ENCODE measurements around the gene MSMB. TPM values are rescaled to one million over a fixed set of nuclear protein-coding genes. Genes with fewer than 3 reads are reported as not detected.
"Not testable (repeated sequence)": the region's sequence is repeated elsewhere in the genome, so short reads cannot be mapped to it uniquely, and the experiment has no call there.

Gene MSMB
- total RNA-seq, 1 experiment from 2014 or later = not detected

DNA sequence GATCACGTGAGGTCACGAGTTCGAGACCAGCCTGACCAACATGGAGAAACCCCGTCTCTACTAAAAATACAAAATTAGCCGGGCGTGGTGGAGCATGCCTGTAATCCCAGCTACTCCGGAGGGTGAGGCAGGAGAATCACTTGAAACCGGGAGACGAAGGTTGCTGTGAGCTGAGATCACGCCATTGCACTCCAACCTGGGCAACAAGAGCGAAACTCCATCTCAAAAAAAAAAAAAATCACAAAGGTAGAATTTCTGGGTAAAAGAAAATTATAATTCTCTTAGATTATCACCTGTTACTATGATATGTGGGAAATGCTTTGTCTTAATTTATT, 3.4 kb upstream of the MSMB start:
- H2AFZ ChIP-seq (ENCODE audit: low read length); DNase-seq; H3K4me1 ChIP-seq (ENCODE audit: low read length); H3K4me2 ChIP-seq (ENCODE audit: low read depth, low read length, poor library complexity, severe bottlenecking); H3K79me2 ChIP-seq (ENCODE audit: low read length); H3K9ac ChIP-seq (ENCODE audit: low read length); H3K9me2 ChIP-seq (replicated peaks; ENCODE audit: insufficient read depth, low read length); H4K20me1 ChIP-seq (ENCODE audit: insufficient read depth, low read depth, low read length); H3K36me3 ChIP-seq (ENCODE audit: insufficient read depth, low read length); H3K27me3 ChIP-seq (ENCODE audit: low read length); H3K9me3 ChIP-seq (ENCODE audit: low read length); H3K27ac ChIP-seq (ENCODE audit: low read length); H3K4me3 ChIP-seq (ENCODE audit: low read length): not testable (repeated sequence)

DNA sequence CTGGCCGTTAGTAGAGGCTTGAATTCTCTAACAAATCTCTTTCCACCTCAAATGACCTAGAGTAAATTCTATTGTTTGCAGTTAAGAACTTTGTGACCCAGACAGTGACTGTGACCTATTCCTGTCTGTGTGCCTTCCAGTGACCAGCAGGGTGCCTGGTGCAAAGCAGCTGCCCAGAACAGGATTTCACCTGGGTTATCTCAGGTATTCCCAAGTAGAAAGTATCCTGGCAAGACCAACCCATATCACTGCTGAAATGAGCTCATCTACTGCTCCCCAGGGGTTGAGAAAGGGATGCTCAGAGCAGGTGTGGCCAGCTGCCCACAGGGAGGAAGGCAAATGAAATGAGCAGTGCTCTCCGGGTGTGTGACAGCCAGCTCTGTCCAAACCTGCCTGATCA, 2.1 kb upstream of the MSMB start:
- Histone ChIP-seq H3K4me1 (ENCODE audit: low read length) (no peaks in the 10 kb centered on the region), H4K20me1 (ENCODE audit: insufficient read depth, low read depth, low read length) (no peaks in the 10 kb centered on the region), H3K36me3 (ENCODE audit: insufficient read depth, low read length) (no peaks in the 10 kb centered on the region), H3K9me2 (replicated peaks; ENCODE audit: insufficient read depth, low read length) (no peaks in the 10 kb centered on the region), H3K27ac (ENCODE audit: low read length) (no peak overlapping the region), H3K9me3 (ENCODE audit: low read length) (no peaks in the 10 kb centered on the region), H2AFZ (ENCODE audit: low read length) (no peak overlapping the region), H3K4me2 (ENCODE audit: low read depth, low read length, poor library complexity, severe bottlenecking) (no peak overlapping the region), H3K9ac (ENCODE audit: low read length) (no peak overlapping the region), H3K4me3 (ENCODE audit: low read length) (no peak overlapping the region), H3K27me3 (ENCODE audit: low read length) (no peaks in the 10 kb centered on the region), H3K79me2 (ENCODE audit: low read length) (no peaks in the 10 kb centered on the region)
- DNase-seq = no peak

DNA sequence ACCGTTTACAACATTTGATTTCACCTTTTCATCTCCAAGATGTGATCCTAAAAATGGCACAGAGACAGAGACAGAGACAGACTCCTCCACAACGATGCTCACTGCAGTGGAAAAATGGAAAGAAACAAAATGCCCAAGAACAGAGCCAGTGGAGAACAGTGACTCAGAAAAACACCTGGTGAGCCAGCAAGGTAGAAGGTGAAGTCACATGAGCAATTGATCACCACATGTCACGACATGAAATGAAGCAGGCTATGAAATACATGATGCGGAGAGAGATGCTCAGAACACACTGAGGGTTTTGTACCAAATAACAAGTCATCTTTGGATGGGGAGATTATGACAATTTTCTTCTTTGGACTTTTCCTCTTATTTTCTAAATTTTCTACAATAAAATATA, 3.5 kb downstream of the MSMB start:
- H3K9ac ChIP-seq (ENCODE audit: low read length) = no peak overlapping the region
- no peaks in the 10 kb centered on the region for H3K9me3 ChIP-seq (ENCODE audit: low read length)
- H3K27me3 ChIP-seq (ENCODE audit: low read length) = no peaks in the 10 kb centered on the region
- H3K9me2 ChIP-seq (replicated peaks; ENCODE audit: insufficient read depth, low read length) = no peaks in the 10 kb centered on the region
- no peaks in the 10 kb centered on the region for H3K36me3 ChIP-seq (ENCODE audit: insufficient read depth, low read length)
- H2AFZ ChIP-seq (ENCODE audit: low read length) = no peak overlapping the region
- H3K27ac ChIP-seq (ENCODE audit: low read length) = no peak overlapping the region
- no peaks in the 10 kb centered on the region for H4K20me1 ChIP-seq (ENCODE audit: insufficient read depth, low read depth, low read length)
- H3K4me3 ChIP-seq (ENCODE audit: low read length) = no peak overlapping the region
- H3K79me2 ChIP-seq (ENCODE audit: low read length) = no peaks in the 10 kb centered on the region
- H3K4me2 ChIP-seq (ENCODE audit: low read depth, low read length, poor library complexity, severe bottlenecking) = no peak overlapping the region
- no peak for DNase-seq
- H3K4me1 ChIP-seq (ENCODE audit: low read length) = peaks cover 2% of the 10 kb centered on the region; the same call in 1 of the 2 replicates

DNA sequence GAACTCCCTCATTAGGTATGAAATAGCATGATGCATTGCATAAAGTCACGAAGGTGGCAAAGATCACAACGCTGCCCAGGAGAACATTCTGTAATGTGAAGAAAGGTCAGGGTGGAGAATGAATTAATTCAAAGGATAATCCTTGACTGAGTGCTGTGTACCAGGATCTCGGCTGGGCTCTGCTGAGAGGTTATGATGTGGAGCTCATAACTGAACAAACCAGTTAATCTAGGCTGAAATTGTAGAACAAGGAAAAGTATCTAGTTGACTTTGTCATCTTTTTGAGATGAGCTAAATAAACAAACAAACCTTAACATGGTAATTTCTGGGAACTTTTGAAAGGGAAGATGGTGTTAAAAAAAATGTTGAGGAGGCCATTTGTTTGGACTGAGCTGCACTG, 6.1 kb downstream of the MSMB start:
- Histone ChIP-seq H3K4me2 (ENCODE audit: low read depth, low read length, poor library complexity, severe bottlenecking) (no peak overlapping the region), H3K27me3 (ENCODE audit: low read length) (no peaks in the 10 kb centered on the region), H2AFZ (ENCODE audit: low read length) (no peak overlapping the region), H3K9me3 (ENCODE audit: low read length) (no peaks in the 10 kb centered on the region), H3K4me3 (ENCODE audit: low read length) (no peak overlapping the region), H3K9me2 (replicated peaks; ENCODE audit: insufficient read depth, low read length) (no peaks in the 10 kb centered on the region), H4K20me1 (ENCODE audit: insufficient read depth, low read depth, low read length) (no peaks in the 10 kb centered on the region), H3K9ac (ENCODE audit: low read length) (no peak overlapping the region), H3K36me3 (ENCODE audit: insufficient read depth, low read length) (no peaks in the 10 kb centered on the region), H3K27ac (ENCODE audit: low read length) (no peak overlapping the region), H3K79me2 (ENCODE audit: low read length) (no peaks in the 10 kb centered on the region), H3K4me1 (ENCODE audit: low read length) (peaks cover 8% of the 10 kb centered on the region)
- no peak for DNase-seq

DNA sequence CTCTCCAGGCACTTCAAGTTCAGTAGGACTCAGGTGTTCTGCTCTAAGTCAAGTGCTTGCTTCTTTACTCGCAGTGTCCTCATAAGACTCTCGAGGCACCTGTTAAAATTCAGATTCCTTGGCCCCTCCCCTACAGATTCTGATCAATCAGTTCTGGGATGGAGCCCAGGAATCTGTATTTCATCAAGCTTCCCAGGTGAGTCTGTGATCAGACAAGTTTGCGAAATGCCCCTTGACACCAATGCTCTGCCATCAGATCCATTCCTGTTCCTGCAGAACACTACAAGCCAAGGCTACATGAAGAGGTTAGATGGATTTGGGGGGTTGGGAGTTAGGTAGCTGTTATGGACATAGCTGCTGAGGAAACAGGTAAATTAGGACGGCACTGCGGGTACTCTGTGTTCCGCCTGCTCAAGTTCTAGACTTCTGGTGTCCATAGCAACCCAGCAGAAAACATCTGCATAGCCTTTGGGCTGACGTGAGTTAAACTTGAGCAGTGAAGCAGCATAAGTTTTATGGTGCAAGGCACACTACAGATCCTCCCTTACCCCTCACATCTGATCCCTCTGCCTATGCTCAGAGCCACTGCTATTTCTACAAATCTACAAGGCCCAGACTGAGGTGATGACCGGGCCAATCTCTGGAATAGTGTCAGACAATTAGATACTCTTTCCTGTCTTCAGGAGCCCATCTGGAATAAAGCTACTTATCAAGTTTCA, 8.8 kb downstream of the MSMB start:
- H3K36me3 ChIP-seq (ENCODE audit: insufficient read depth, low read length) = no peaks in the 10 kb centered on the region
- peaks cover 8% of the 10 kb centered on the region for H3K4me1 ChIP-seq (ENCODE audit: low read length)
- H3K79me2 ChIP-seq (ENCODE audit: low read length) = no peaks in the 10 kb centered on the region
- DNase-seq = peak; percentile 42
- H3K9me2 ChIP-seq (replicated peaks; ENCODE audit: insufficient read depth, low read length) = no peaks in the 10 kb centered on the region
- no peaks in the 10 kb centered on the region for H4K20me1 ChIP-seq (ENCODE audit: insufficient read depth, low read depth, low read length)
- H3K4me2 ChIP-seq (ENCODE audit: low read depth, low read length, poor library complexity, severe bottlenecking) = no peak overlapping the region
- no peak overlapping the region for H3K4me3 ChIP-seq (ENCODE audit: low read length)
- no peak overlapping the region for H2AFZ ChIP-seq (ENCODE audit: low read length)
- no peak overlapping the region for H3K27ac ChIP-seq (ENCODE audit: low read length)
- H3K27me3 ChIP-seq (ENCODE audit: low read length) = no peaks in the 10 kb centered on the region
- H3K9me3 ChIP-seq (ENCODE audit: low read length) = no peaks in the 10 kb centered on the region
- H3K9ac ChIP-seq (ENCODE audit: low read length) = no peak overlapping the region

DNA sequence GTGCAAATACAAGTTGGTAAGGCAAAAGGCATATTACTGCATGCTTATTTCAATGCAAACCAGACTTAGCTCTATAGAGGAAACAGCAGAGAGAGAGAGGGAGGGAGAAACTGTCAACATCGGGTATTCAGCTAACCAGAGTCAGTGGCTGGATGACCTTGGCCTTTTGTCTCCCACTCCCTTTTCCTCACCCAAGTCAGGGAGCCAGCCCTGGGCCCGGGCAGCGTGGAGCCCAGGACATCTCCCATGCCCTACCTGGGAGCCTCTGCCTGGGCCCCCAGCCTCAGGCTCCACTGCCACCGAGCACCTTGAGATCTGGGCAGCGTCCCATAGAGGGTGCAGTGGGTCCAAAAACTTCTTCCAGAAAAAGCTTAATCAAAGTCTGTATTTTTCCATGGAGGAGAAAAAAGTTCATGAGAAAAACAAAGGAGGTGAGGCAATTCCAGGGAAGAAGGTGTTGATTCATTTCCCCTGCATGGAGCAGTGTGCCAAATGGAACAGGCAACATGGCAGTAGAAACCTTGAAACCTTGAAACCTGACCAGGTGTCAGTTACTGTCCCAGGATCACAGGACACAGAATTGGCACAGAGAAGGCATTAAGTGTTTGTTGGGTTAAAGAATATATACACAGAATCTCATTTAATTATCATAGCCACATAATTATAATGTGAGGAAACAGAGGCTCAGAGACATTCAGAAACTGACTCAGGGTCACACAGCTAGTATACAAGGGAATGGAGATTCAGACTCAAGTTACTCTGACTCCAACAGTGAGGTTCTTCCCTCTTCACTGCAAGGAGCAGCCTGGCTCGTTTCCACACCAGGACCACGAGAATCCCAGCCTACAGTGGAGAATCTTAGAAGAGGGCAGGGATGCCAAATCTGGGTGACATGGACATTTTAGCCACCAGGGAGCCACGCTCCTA, 9.9 kb downstream of the MSMB start:
- H3K79me2 ChIP-seq (ENCODE audit: low read length) = no peaks in the 10 kb centered on the region
- H3K4me2 ChIP-seq (ENCODE audit: low read depth, low read length, poor library complexity, severe bottlenecking) = no peak overlapping the region
- no peaks in the 10 kb centered on the region for H3K27me3 ChIP-seq (ENCODE audit: low read length)
- H3K9me3 ChIP-seq (ENCODE audit: low read length) = no peaks in the 10 kb centered on the region
- no peaks in the 10 kb centered on the region for H3K9me2 ChIP-seq (replicated peaks; ENCODE audit: insufficient read depth, low read length)
- no peaks in the 10 kb centered on the region for H4K20me1 ChIP-seq (ENCODE audit: insufficient read depth, low read depth, low read length)
- H3K9ac ChIP-seq (ENCODE audit: low read length) = no peak overlapping the region; the same call in 1 of the 2 replicates
- peaks cover 8% of the 10 kb centered on the region for H3K4me1 ChIP-seq (ENCODE audit: low read length)
- no peak overlapping the region for H3K4me3 ChIP-seq (ENCODE audit: low read length)
- H3K36me3 ChIP-seq (ENCODE audit: insufficient read depth, low read length) = no peaks in the 10 kb centered on the region
- DNase-seq = peak; percentile 33
- H2AFZ ChIP-seq (ENCODE audit: low read length) = no peak overlapping the region
- H3K27ac ChIP-seq (ENCODE audit: low read length) = no peak overlapping the region

DNA sequence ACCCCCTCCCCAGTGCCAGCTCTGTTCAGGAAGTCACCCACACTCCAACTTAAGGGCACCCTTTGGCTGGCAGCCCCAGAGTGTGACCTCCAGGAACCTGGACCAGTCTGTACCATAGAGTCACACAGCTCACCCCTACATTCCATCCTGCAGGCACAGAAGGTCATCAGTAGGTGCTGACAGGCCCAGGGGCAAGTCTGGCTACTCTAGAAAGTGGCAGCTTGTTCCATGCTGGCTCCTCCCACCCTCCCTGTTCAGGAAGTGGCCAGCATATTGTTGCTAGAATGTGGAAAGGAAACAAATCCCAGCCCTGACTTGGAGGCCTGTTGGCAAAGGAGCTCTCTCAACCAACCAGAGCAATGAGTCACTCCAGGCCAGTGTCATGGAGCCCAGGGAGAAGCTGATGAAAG, 12.5 kb downstream of the MSMB start:
- H3K79me2 ChIP-seq (ENCODE audit: low read length) = peaks cover 17% of the 10 kb centered on the region
- H3K4me1 ChIP-seq (ENCODE audit: low read length) = peaks cover 24% of the 10 kb centered on the region
- no peak overlapping the region for H3K27ac ChIP-seq (ENCODE audit: low read length)
- H3K4me3 ChIP-seq (ENCODE audit: low read length) = no peak overlapping the region
- H3K27me3 ChIP-seq (ENCODE audit: low read length) = no peaks in the 10 kb centered on the region
- H3K36me3 ChIP-seq (ENCODE audit: insufficient read depth, low read length) = no peaks in the 10 kb centered on the region
- H3K9me2 ChIP-seq (replicated peaks; ENCODE audit: insufficient read depth, low read length) = no peaks in the 10 kb centered on the region
- no peak overlapping the region for H3K9ac ChIP-seq (ENCODE audit: low read length)
- H2AFZ ChIP-seq (ENCODE audit: low read length) = 0 out of 2 replicates have a peak overlapping the region, but pooled peaks have one; percentile 34
- no peak for DNase-seq
- peaks cover 9% of the 10 kb centered on the region; the same call in 1 of the 2 replicates for H4K20me1 ChIP-seq (ENCODE audit: insufficient read depth, low read depth, low read length)
- H3K9me3 ChIP-seq (ENCODE audit: low read length) = no peaks in the 10 kb centered on the region
- H3K4me2 ChIP-seq (ENCODE audit: low read depth, low read length, poor library complexity, severe bottlenecking) = no peak overlapping the region

Measured in Karpas-422 (cell line).